Mesodermal cell (in vitro differentiated cells): ENCODE data around the gene SLC30A3.
"Not testable (repeated sequence)": the region's sequence is repeated elsewhere in the genome, so short reads cannot be mapped to it uniquely, and the experiment has no call there.

Source experiments
- H3K27ac ChIP-seq: 2 replicates; pipeline ENCODE4 v1.7.0; 2013; ENCODE audit warnings: mild to moderate bottlenecking, low read depth, low read length, moderate library complexity; ENCODE audit not compliant: severe bottlenecking
- H3K36me3 ChIP-seq: 2 replicates; pipeline ENCODE4 v1.7.1; 2013; ENCODE audit warnings: mild to moderate bottlenecking, low read length, moderate library complexity; ENCODE audit not compliant: control insufficient read depth, insufficient read depth
- H3K4me1 ChIP-seq: one replicate; pipeline ENCODE4 v1.7.1; 2013; ENCODE audit warnings: mild to moderate bottlenecking, low read length; ENCODE audit not compliant: insufficient read depth, control insufficient read depth, poor library complexity, severe bottlenecking
- H3K4me3 ChIP-seq: 2 replicates; pipeline ENCODE4 v1.7.0; 2013; ENCODE audit warnings: low read length, control low read depth, mild to moderate bottlenecking; ENCODE audit not compliant: insufficient read depth, poor library complexity, severe bottlenecking; ENCODE audit errors: extremely low read depth
- H3K9me3 ChIP-seq: 2 replicates; pipeline ENCODE4 v1.7.1; 2013; ENCODE audit warnings: mild to moderate bottlenecking, low read length, moderate library complexity; ENCODE audit not compliant: control insufficient read depth
- WGBS, 2 experiments: methylation state at CpG; one replicate each; pipeline ENCODE4 v1.1.5; 2013; ENCODE audit warnings: missing lambda C conversion rate in 2 of 2; ENCODE audit not compliant: insufficient coverage in 2 of 2; 5-methylcytosine and 5-hydroxymethylcytosine counted together

The SLC30A3 gene

DNA sequence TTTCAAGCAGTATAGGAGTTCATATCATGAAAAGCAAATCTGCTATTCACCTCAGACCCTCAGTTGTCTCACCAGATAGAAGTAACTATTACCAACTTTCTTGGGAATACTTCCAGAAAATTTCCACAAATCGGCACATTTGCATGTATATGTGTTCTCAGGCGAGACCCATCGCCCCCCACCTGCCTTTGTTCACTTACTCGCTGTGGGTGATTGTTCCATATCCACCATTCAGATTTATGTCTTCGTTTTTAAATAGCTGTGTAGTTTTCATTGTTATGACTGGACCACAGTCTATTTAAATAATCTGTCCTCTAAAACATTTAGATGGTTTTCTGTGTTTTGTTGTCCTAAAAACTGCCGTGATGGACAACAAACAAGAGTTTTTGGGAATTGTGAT lies 22.6 kb upstream of the SLC30A3 start:
- no peak overlapping the region for H3K4me3 ChIP-seq
- no peaks in the 10 kb centered on the region for H3K36me3 ChIP-seq
- 79 to 86% methylated on average over 1 to 3 of the region's 6 CpGs for WGBS, 2 experiments
- peaks cover 12% of the 10 kb centered on the region for H3K4me1 ChIP-seq
- no peak overlapping the region for H3K27ac ChIP-seq
- H3K9me3 ChIP-seq, result no peaks in the 10 kb centered on the region

DNA sequence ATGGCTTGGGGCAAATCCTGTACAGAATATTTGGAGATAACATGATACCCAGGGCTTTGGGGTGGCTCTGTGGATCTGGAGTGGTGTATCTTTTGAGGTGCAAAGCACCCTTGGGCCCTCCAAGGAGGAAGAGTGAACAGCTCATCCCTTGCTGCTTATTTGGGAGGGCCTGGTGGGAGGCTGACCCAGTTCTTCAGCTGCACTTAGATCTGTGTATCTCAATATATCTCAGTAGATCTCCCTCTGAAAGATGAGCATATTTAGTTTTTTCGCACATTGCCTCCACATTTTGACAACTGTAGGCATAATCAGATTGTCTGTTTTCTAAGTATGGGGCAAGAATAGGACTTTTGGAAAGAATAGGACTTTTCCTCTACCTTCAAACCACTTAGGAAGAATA lies 22.1 kb upstream of the SLC30A3 start:
- H3K27ac ChIP-seq, result no peak overlapping the region
- H3K4me1 ChIP-seq, result peaks cover 12% of the 10 kb centered on the region
- no CpG with 5 or more reads among the region's 1 CpG for WGBS, 2 experiments
- no peak overlapping the region for H3K4me3 ChIP-seq
- no peaks in the 10 kb centered on the region for H3K36me3 ChIP-seq
- no peaks in the 10 kb centered on the region for H3K9me3 ChIP-seq

DNA sequence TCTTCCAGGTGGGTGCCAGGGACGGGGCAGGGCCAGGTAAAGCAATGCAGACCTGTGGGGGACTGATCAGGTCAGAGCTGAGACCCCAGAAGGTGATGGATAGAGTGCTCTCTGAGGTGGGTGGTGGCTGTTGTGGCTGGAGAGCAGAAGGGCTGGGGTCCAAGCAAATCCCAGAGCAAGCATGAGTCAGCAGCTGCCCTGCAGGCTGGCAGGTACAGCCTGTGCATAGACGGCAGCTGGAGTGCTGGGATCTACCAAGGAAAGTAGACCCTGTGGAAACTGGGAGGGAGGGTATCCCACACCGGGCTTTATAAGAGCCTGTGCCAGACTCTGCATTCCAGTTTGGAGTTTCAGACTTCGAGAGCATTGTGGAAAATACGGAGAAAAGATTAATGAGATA lies 20.0 kb upstream of the SLC30A3 start:
- Histone ChIP-seq H3K4me3 (no peak overlapping the region), H3K4me1 (peaks cover 12% of the 10 kb centered on the region), H3K27ac (no peak overlapping the region), H3K9me3 (no peaks in the 10 kb centered on the region), H3K36me3 (no peaks in the 10 kb centered on the region)
- WGBS, 2 experiments, result 11 to 39% methylated on average over 2 to 4 of the region's 5 CpGs

GRCh38 chr2:27281855-27282559 lies 19.2 kb upstream of the SLC30A3 start, which contains the start of gene TRIM54:
TRIM54 (plus strand) TSS chr2:27282429; CDS start chr2:27282732, 303 bp downstream.
- no peak within 1 kb of the TSS for H3K4me3 ChIP-seq
- no peak within 1 kb of the TSS for H3K27ac ChIP-seq
- no peaks in the 10 kb centered on the region for H3K9me3 ChIP-seq

GRCh38 chr2:27281442-27281841 lies 18.6 kb upstream of the SLC30A3 start:
- WGBS, 2 experiments, result 95 to 100% methylated on average over 2 to 3 of the region's 3 CpGs
- Histone ChIP-seq H3K27ac (no peak overlapping the region), H3K36me3 (no peaks in the 10 kb centered on the region), H3K4me1 (peaks cover 12% of the 10 kb centered on the region), H3K9me3 (no peaks in the 10 kb centered on the region), H3K4me3 (no peak overlapping the region)

More at GRCh38 chr2:27281855-27282559, 19.2 kb upstream of the SLC30A3 start, which contains the start of gene TRIM54:
- Histone ChIP-seq H3K4me1 (peaks cover 12% of the 10 kb centered on the region), H3K36me3 (no peaks in the 10 kb centered on the region)
- WGBS, 2 experiments, result 55 to 57% methylated on average over 4 of the region's 5 CpGs

GRCh38 chr2:27280826-27281225 lies 18.0 kb upstream of the SLC30A3 start:
- H3K36me3 ChIP-seq, result no peaks in the 10 kb centered on the region
- no peak overlapping the region for H3K4me3 ChIP-seq
- no peak overlapping the region for H3K27ac ChIP-seq
- 65 to 72% methylated on average over 2 to 3 of the region's 3 CpGs for WGBS, 2 experiments
- H3K9me3 ChIP-seq, result no peaks in the 10 kb centered on the region
- peaks cover 12% of the 10 kb centered on the region for H3K4me1 ChIP-seq

- Histone ChIP-seq H3K27ac (no peak overlapping the region), H3K4me3 (no peak overlapping the region), H3K9me3 (no peaks in the 10 kb centered on the region), H3K4me1 (peaks cover 12% of the 10 kb centered on the region), H3K36me3 (no peaks in the 10 kb centered on the region)
- WGBS, 2 experiments, result 100% methylated on average over 1 of the region's 1 CpG; no CpG with 5 or more reads in 1 of the 2 experiments
Measured at GRCh38 chr2:27278010-27278409, 15.2 kb upstream of the SLC30A3 start.

DNA sequence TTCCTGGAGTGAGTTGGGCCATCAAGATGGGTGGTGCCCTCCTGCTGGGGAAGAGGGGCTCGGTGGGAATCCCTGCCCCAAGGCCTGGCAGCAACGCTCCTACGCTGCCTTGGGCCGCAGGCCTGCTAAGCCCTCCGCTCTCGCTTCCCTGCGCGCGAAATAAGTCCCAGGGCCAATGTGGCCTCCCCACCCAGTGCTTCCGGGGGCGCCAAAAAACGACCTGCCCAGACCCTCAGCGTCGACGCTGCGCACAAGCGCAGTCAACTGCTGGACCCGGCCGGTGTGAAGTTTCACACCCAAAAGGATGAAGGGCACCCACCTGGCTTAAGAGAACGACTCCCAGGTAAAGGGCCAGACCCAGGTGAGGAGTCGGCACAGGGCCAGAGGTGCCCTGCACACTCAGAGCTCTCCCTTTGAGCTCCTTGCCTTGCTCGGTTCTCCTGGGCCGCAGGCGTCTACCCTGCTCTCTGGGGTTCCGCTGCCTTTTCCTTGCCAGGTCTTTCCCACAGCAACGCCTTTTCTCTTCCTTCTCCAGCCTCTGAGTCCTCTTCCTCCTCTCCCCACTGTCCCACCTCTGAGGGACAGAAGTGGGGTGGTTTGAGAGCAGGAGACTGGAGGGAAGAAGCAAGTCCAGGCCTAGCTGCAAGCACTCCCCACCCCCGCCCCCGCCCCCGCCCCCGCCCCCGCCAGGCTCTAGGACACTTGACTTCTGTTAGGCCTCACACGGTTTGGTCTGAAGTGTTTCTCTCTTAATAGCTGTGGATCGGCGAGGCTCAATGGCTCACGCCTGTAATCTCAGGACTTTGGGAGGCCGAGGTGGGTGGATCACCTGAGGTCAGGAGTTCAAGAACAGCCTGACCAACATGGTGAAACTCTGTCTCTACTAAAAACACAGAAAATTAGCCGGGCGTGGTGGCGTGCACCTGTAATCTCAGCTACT lies 12.6 kb upstream of the SLC30A3 start, which contains the start of gene DNAJC5G:
DNAJC5G (plus strand) TSS at position 223 of the 940 bp plus-strand sequence. CDS start 1,296 bp downstream, outside the sequence.
- no peaks in the 10 kb centered on the region for H3K36me3 ChIP-seq
- no peaks in the 10 kb centered on the region for H3K4me1 ChIP-seq
- no peak within 1 kb of the TSS for H3K27ac ChIP-seq
- WGBS, 2 experiments, result 87 to 89% methylated on average over 29 to 33 of the region's 39 CpGs
- no peaks in the 10 kb centered on the region for H3K9me3 ChIP-seq
- no peak within 1 kb of the TSS for H3K4me3 ChIP-seq

DNA sequence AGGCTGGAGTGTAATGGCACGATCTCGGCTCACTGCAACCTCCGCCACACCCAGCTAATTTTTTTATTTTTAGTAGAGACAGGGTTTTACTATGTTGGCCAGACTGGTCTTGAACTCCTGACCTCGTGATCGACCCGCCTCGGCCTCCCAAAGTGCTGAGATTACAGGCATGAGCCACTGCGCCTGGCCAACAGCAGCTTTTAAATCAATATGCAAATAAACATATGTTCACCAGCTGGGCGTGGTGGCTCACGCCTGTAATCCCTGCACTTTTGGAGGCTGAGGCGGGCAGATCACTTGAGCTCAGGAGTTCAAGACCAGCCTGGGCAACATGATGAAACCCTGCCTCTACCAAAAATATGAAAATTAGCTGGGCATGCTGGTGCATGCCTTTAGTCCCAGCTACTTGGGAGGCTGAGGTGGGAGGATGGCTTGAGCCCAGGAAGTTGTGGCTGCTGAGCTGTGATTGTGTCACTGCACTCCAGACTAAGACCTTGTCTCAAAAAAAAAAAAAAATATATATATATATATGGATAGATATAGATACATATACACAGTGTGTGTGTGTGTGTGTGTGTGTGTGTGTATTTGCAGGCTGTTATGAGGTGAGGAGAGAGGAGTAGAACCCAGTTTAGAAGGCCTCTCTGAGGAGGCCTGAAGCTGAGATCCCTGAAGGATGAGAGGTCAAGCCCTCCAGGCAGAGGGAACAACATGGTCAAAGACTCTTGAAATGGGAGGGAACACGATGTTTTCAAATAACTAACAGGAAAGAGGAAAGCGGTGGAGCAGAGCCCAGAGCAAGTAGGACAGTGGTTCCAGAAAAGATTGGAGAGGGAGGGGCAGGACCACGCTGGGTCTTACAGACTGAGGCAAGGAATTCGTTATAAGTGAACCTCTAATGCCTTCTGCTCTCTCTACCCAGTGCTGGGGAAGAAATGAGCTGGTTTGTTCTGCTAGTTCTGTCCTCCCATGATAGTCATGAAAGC lies 10.0 kb upstream of the SLC30A3 start:
- not testable (repeated sequence) for H3K4me3 ChIP-seq, H3K9me3 ChIP-seq, H3K36me3 ChIP-seq, H3K4me1 ChIP-seq, H3K27ac ChIP-seq
- WGBS, 2 experiments, result 87 to 89% methylated on average over 11 of the region's 15 CpGs
